ENCODE data around the gene TXNRD3.

DNA sequence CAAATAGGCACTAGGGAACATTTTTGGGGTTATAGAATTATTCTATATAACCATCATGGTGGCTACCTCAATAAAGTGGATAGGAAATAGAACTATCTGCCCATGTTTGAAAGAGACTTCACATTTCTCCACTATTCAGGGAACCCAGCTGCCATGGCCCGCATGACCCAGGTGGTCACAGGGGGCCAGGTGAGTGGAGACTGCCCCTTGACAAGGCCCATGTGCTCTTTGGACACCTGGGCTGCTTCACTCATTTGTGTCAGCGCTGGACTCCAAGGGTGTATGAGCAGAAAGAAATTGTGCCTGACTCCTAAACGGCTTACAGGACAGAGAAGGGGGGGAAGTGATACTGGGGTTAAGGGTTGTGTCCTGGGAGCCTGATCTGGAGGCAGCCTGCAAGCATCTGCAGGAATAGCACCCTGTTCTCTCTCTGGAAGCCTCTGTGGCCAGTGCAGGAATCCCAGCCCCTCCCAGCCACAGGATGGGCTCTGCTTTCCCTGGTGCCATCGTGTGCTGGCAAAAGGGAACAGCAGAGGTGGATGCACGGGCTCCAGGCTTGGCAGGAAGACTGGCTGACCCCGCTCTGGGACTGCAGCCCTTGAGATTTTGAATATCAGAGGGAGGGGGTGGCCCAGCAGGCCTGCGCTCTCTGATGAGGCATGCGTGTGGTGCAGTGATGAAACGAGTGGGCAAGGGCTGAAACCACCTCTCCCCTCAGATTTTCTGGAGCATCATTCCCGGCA is 87.1 kb downstream of the TXNRD3 start:
- TF ChIP-seq, protein P1, sequence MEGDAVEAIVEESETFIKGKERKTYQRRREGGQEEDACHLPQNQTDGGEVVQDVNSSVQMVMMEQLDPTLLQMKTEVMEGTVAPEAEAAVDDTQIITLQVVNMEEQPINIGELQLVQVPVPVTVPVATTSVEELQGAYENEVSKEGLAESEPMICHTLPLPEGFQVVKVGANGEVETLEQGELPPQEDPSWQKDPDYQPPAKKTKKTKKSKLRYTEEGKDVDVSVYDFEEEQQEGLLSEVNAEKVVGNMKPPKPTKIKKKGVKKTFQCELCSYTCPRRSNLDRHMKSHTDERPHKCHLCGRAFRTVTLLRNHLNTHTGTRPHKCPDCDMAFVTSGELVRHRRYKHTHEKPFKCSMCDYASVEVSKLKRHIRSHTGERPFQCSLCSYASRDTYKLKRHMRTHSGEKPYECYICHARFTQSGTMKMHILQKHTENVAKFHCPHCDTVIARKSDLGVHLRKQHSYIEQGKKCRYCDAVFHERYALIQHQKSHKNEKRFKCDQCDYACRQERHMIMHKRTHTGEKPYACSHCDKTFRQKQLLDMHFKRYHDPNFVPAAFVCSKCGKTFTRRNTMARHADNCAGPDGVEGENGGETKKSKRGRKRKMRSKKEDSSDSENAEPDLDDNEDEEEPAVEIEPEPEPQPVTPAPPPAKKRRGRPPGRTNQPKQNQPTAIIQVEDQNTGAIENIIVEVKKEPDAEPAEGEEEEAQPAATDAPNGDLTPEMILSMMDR (conservative IDR thresholded peaks at IDR 0.05; ENCODE audit: low read length): no peak
- no peak for TF ChIP-seq EZH2phosphoT487 (IDR thresholded peaks at IDR 0.05; ENCODE audit: borderline replicate concordance)
